Measurements from ENCODE around the gene FAM163B.

FAM163B gene

DNA sequence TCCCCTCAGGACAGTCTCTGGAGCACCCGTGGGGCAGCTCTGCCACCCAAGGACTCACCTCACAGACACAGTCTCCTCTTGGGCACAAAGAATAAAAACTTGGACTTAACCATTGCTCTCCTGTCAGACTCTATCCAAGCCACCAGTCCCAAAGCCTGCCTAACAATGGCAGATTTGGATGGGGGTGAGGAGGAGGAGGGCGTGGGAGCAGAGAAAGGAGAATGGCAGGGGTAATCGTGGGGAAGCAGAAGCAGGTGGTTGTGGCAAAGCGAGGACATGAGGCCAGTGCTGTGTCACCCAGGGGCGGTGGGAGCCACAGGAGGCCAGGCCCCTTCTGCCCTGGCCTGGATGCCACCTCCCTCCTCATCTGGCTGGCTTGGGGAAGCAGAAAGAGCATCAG is 5.5 kb upstream of the FAM163B start:
- DNase-seq (ENCODE audit: low spot score) = no peak
- TF ChIP-seq CTCF (IDR thresholded peaks at IDR 0.05; ENCODE audit: extremely low read depth, missing control alignments) = no peak

GRCh38 chr9:133614056-133614455 is 4.9 kb upstream of the FAM163B start:
- no peak for DNase-seq (ENCODE audit: low spot score)
- no peak for TF ChIP-seq CTCF (IDR thresholded peaks at IDR 0.05; ENCODE audit: extremely low read depth, missing control alignments)

- DNase-seq (ENCODE audit: low spot score) = no peak
- no peak for TF ChIP-seq CTCF (IDR thresholded peaks at IDR 0.05; ENCODE audit: extremely low read depth, missing control alignments)
These were observed 4.2 kb upstream of the FAM163B start for GRCh38 chr9:133613432-133613831.

DNA sequence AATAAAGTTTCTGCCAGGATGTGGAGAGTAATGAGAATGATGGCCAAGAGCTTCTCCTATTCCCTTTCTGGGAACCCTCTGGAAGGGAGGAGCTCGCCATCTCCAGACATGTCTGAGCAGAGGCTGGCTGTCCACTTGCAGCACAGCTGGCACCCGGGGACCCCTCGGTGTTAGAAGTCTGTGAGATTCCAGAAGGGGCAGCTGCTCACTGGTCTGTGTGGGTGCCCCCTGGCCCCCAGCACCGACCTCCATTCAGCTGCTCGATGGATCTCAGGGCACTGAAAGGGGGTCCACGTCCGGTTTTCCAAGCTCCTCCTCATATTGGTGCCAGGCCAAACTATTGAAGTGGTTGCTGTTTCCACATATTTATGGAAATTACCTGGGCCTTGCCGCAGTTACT is 3.6 kb upstream of the FAM163B start:
- no peak for TF ChIP-seq CTCF (IDR thresholded peaks at IDR 0.05; ENCODE audit: extremely low read depth, missing control alignments)
- no peak for DNase-seq (ENCODE audit: low spot score)

- no peak for DNase-seq (ENCODE audit: low spot score)
- TF ChIP-seq CTCF (IDR thresholded peaks at IDR 0.05; ENCODE audit: extremely low read depth, missing control alignments) = no peak
These were observed 2.9 kb upstream of the FAM163B start for GRCh38 chr9:133612051-133612450.

DNA sequence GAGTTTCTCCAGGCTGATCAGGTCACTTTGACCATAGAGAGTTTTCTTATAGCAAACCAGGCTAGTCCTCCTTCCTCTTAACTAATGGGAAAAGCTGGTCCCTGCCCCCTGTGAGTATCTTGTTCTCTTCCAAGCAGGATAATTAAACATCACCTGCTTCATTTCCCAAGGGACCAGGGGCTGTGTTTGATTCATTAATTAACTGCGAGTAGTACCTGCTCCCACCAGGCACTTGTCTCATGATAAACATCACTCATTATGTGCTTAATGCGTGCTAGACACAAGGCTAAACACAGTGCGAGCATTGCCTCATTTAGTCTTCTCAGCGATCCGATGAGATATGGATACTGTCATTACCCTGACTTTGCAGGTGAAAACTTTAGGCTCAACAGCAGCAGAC is 1.7 kb upstream of the FAM163B start:
- no peak for TF ChIP-seq CTCF (IDR thresholded peaks at IDR 0.05; ENCODE audit: extremely low read depth, missing control alignments)
- no peak for DNase-seq (ENCODE audit: low spot score)

DNA sequence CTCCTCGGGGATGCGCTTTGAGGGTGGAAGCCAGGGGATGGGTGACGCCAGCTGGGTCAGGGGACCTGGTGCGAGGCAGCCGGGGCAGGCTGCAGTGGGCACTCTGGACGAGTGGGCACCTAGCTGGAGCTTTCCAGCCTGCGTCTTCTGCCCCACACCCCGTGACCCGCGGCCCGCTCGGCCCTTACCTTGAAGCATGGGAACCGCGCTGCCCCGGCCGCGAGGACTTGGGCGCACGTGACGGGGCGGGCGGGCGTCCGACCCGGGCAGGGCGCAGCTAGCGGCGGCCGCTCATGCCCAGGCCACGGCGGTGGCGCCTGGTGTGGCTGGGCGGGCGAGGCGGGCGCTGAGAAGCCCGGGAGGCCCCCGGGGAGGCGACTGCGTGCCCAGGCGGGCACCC is 300 bp downstream of the FAM163B start:
- TF ChIP-seq CTCF (IDR thresholded peaks at IDR 0.05; ENCODE audit: extremely low read depth, missing control alignments) = no peak
- DNase-seq (ENCODE audit: low spot score) = no peak
